ENCODE measurements around the gene KRT33B. TPM values are rescaled to one million over a fixed set of nuclear protein-coding genes. Genes with fewer than 3 reads are reported as not detected.

The KRT33B gene
- polyA plus RNA-seq, 3 donors = not detected

GRCh38 chr17:41324180-41325075, 45.2 kb downstream of the KRT33B start:
- no peaks in the 10 kb centered on the region for H3K36me3 ChIP-seq (replicated peaks in 1 of 2; ENCODE audit: control insufficient read depth in 1 of 2, insufficient read depth in 2 of 2, low read length in 2 of 2)
- 85% methylated on average over 15 of the region's 16 CpGs for WGBS (ENCODE audit: insufficient coverage)
- DNase-seq = no peak
- H2AFZ ChIP-seq (ENCODE audit: insufficient read depth, low read depth, low read length, poor library complexity, severe bottlenecking) = no peak overlapping the region
- Mint-ChIP-seq H3K27me3 (ENCODE audit: low read depth in 3 of 3) (peaks cover 0 to 4% (median 0%) of the 10 kb centered on the region in 3 donors), H3K36me3 (no peaks in the 10 kb centered on the region), H3K9me3 (peaks cover 3 to 16% (median 10%) of the 10 kb centered on the region in 7 donors), H3K4me1 (peaks cover 10% of the 10 kb centered on the region), H3K4me3 (no peak overlapping the region), H3K27ac (peak overlapping the region in 3 of 7 donors; percentile 5 to 28 (median 15))
- intact Hi-C loops (cut with micrococcal nuclease) = loop anchor here (5.0 to 10.0 kb wide), 2 partner anchors 417 to 420 kb away; no protein-coding TSS in a partner anchor
- no peak overlapping the region for H3K4me3 ChIP-seq (replicated peaks in 1 of 3; ENCODE audit: low read depth in 2 of 3, low read length in 3 of 3)
- peaks cover 2 to 7% of the 10 kb centered on the region in 2 donors for H3K9me3 ChIP-seq (replicated peaks in 1 of 2; ENCODE audit: control insufficient read depth in 1 of 2, insufficient read depth in 1 of 2, low read length in 2 of 2)
- TF ChIP-seq CTCF (IDR thresholded peaks at IDR 0.05) = no peak
- H3K9ac ChIP-seq (ENCODE audit: insufficient read depth, low read length, poor library complexity, severe bottlenecking) = no peak overlapping the region
- H3K4me1 ChIP-seq (ENCODE audit: control insufficient read depth in 1 of 2, insufficient read depth in 2 of 2, low read length in 2 of 2) = peaks cover 0 to 7% of the 10 kb centered on the region in 2 donors
- no peak overlapping the region for H3K27ac ChIP-seq (ENCODE audit: low read depth in 1 of 2, low read length in 2 of 2)
- no peaks in the 10 kb centered on the region for H3K27me3 ChIP-seq (ENCODE audit: control insufficient read depth in 2 of 2, insufficient read depth in 2 of 2, low read length in 2 of 2)
- no peaks in the 10 kb centered on the region for H3K79me2 ChIP-seq (ENCODE audit: insufficient read depth, low read length)
- H3K4me2 ChIP-seq (replicated peaks; ENCODE audit: extremely low read depth, low read length, poor library complexity, severe bottlenecking) = no peak overlapping the region
- H4K20me1 ChIP-seq (ENCODE audit: insufficient read depth, low read length) = no peaks in the 10 kb centered on the region

- peaks cover 0 to 7% of the 10 kb centered on the region in 2 donors for H3K4me1 ChIP-seq (ENCODE audit: control insufficient read depth in 1 of 2, insufficient read depth in 2 of 2, low read length in 2 of 2)
- no peak for TF ChIP-seq CTCF (IDR thresholded peaks at IDR 0.05)
Observed at GRCh38 chr17:41322903-41323895, 46.4 kb downstream of the KRT33B start.

More at GRCh38 chr17:41322903-41323895, 46.4 kb downstream of the KRT33B start:
- no peak for DNase-seq
- no peaks in the 10 kb centered on the region for H4K20me1 ChIP-seq (ENCODE audit: insufficient read depth, low read length)
- 93% methylated on average over 8 of the region's 11 CpGs for WGBS (ENCODE audit: insufficient coverage)
- intact Hi-C loops (cut with micrococcal nuclease) = loop anchor here (5.0 to 10.0 kb wide), 2 partner anchors 416 to 418 kb away; no protein-coding TSS in a partner anchor
- H3K79me2 ChIP-seq (ENCODE audit: insufficient read depth, low read length) = no peaks in the 10 kb centered on the region
- H3K36me3 ChIP-seq (replicated peaks in 1 of 2; ENCODE audit: control insufficient read depth in 1 of 2, insufficient read depth in 2 of 2, low read length in 2 of 2) = no peaks in the 10 kb centered on the region
- no peak overlapping the region for H3K27ac ChIP-seq (ENCODE audit: low read depth in 1 of 2, low read length in 2 of 2)
- Mint-ChIP-seq H3K4me3 (no peak overlapping the region), H3K9me3 (peaks cover 3 to 17% (median 11%) of the 10 kb centered on the region in 7 donors), H3K36me3 (no peaks in the 10 kb centered on the region), H3K27ac (peak overlapping the region in 1 of 7 donors; percentile 58), H3K4me1 (peaks cover 10% of the 10 kb centered on the region), H3K27me3 (ENCODE audit: low read depth in 3 of 3) (peaks cover 0 to 3% (median 0%) of the 10 kb centered on the region in 3 donors)
- no peak overlapping the region for H3K4me3 ChIP-seq (replicated peaks in 1 of 3; ENCODE audit: low read depth in 2 of 3, low read length in 3 of 3)
- peaks cover 2 to 7% of the 10 kb centered on the region in 2 donors for H3K9me3 ChIP-seq (replicated peaks in 1 of 2; ENCODE audit: control insufficient read depth in 1 of 2, insufficient read depth in 1 of 2, low read length in 2 of 2)
- H2AFZ ChIP-seq (ENCODE audit: insufficient read depth, low read depth, low read length, poor library complexity, severe bottlenecking) = no peak overlapping the region
- H3K4me2 ChIP-seq (replicated peaks; ENCODE audit: extremely low read depth, low read length, poor library complexity, severe bottlenecking) = no peak overlapping the region
- no peak overlapping the region for H3K9ac ChIP-seq (ENCODE audit: insufficient read depth, low read length, poor library complexity, severe bottlenecking)
- no peaks in the 10 kb centered on the region for H3K27me3 ChIP-seq (ENCODE audit: control insufficient read depth in 2 of 2, insufficient read depth in 2 of 2, low read length in 2 of 2)

Measured in CD14-positive monocyte (primary cell).